PC-3 (cell line): ENCODE data around the gene LAMP2.

Experiments
- CTCF ChIP-seq: fragments of 300-600 bp; sonication (generic); conservative IDR thresholded peaks from 2 replicates; pipeline ENCODE4 v1.5.1; 2017; ENCODE audit warnings: antibody characterized with exemption, low read depth, mild to moderate bottlenecking, low read length
- EZH2 ChIP-seq: fragments of 300-600 bp; sonication (generic); IDR thresholded peaks from one replicate; pipeline ENCODE4 v1.6.1; 2017; ENCODE audit warnings: antibody characterized with exemption, mild to moderate bottlenecking, low read length; ENCODE audit not compliant: unreplicated experiment
- EZH2phosphoT487 ChIP-seq: fragments of 300-600 bp; sonication (generic); IDR thresholded peaks from 2 replicates; pipeline ENCODE4 v1.6.1; 2018; ENCODE audit warnings: mild to moderate bottlenecking, antibody characterized with exemption, low read length, borderline replicate concordance

- TF ChIP-seq CTCF (no peak), EZH2 (no peak), EZH2phosphoT487 (no peak)
Observed at GRCh38 chrX:120486786-120487185, 17.7 kb upstream of the LAMP2 start.
